SK-N-SH treated with all-trans-retinoic acid at 6 μM for 48 hours (cell line): ENCODE results near the gene NUP210L.

ENCODE experiments used
- ARNTL ChIP-seq: fragments of 450-650 bp; formaldehyde crosslinking; IDR thresholded peaks from 2 replicates; pipeline ENCODE4 v1.5.0; 2020; ENCODE audit warnings: low read depth, mild to moderate bottlenecking, moderate library complexity, borderline replicate concordance
- CREB5 ChIP-seq: fragments of 250-450 bp; sonication (Bioruptor Pico); IDR thresholded peaks from 2 replicates; pipeline ENCODE4 v1.5.1; 2020; ENCODE audit warnings: low read depth, mild to moderate bottlenecking, moderate library complexity
- ESRRG ChIP-seq: fragments of 250-450 bp; sonication (Bioruptor Pico); IDR thresholded peaks from 2 replicates; pipeline ENCODE4 v1.6.1; 2021; ENCODE audit warnings: mild to moderate bottlenecking
- ISL1 ChIP-seq: fragments of 250-450 bp; sonication (Bioruptor Pico); IDR thresholded peaks from 2 replicates; pipeline ENCODE4 v2.1.2; 2022; ENCODE audit warnings: mild to moderate bottlenecking, moderate library complexity
- OSR1 ChIP-seq: fragments of 250-450 bp; sonication (Bioruptor Pico); IDR thresholded peaks from 2 replicates; pipeline ENCODE4 v1.8.0; 2022; ENCODE audit warnings: moderate library complexity, mild to moderate bottlenecking, inconsistent platforms
- PATZ1 ChIP-seq: fragments of 250-450 bp; sonication (Bioruptor Pico); IDR thresholded peaks from 2 replicates; pipeline ENCODE4 v1.8.0; 2020; ENCODE audit warnings: mild to moderate bottlenecking, moderate library complexity, borderline replicate concordance
- SNAI2 ChIP-seq: fragments of 250-450 bp; sonication (Bioruptor Pico); IDR thresholded peaks from 2 replicates; pipeline ENCODE4 v1.5.0; 2020; ENCODE audit warnings: mild to moderate bottlenecking, moderate library complexity
- ZFP3 ChIP-seq: fragments of 250-450 bp; sonication (Bioruptor Pico); IDR thresholded peaks from 2 replicates; pipeline ENCODE4 v1.5.0; 2020; ENCODE audit warnings: mild to moderate bottlenecking, moderate library complexity
- ZNF565 ChIP-seq: fragments of 450-650 bp; formaldehyde crosslinking; conservative IDR thresholded peaks from 2 replicates; pipeline ENCODE4 v1.5.0; 2020; ENCODE audit warnings: low read depth, mild to moderate bottlenecking, moderate library complexity
- ZNF70 ChIP-seq: fragments of 450-650 bp; formaldehyde crosslinking; IDR thresholded peaks from 2 replicates; pipeline ENCODE4 v1.5.0; 2020; ENCODE audit warnings: mild to moderate bottlenecking, moderate library complexity

DNA sequence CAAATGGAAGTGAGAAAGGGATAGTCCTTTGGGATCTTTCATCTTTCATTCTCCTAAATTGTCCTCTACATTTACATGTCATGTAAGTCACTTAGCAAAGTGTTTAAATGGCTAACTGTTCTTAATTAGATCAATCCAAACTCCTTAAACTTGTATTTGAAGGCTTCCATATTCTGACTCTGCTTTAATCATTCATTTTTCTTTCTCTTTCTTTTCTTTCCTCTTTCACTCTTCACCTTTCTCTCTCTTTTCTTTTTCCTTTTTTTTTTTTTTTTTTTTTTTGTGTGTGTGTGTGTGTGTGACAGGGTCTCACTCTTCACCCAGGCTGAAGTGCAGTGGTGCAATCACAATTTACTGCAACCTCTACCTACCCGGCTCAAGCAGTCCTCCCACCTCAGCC, 92.6 kb downstream of the NUP210L start:
- TF ChIP-seq ZFP3 (CRISPR knock-in tag) (no peak), SNAI2 (CRISPR knock-in tag) (no peak), OSR1 (no peak), ZNF565 (no peak), PATZ1 (no peak), CREB5 (CRISPR knock-in tag) (no peak), ISL1 (no peak), ARNTL (CRISPR knock-in tag) (no peak), ZNF70 (CRISPR knock-in tag) (no peak), ESRRG (CRISPR knock-in tag) (no peak)
